ENCODE results near the gene HELZ2.

HELZ2 gene

GRCh38 chr20:63541371-63541770 lies 32.7 kb downstream of the HELZ2 start:
- in situ Hi-C loops (cut with HindIII; ENCODE audit: low sequenced_read_pairs) = no loop called here

GRCh38 chr20:63540417-63541186 lies 33.4 kb downstream of the HELZ2 start:
- in situ Hi-C loops (cut with HindIII; ENCODE audit: low sequenced_read_pairs) = no loop called here

- in situ Hi-C loops (cut with HindIII; ENCODE audit: low sequenced_read_pairs) = loop anchor here (5.0 to 10.0 kb wide), 6 partner anchors 55 to 343 kb away; partner anchors contain the start of gene KCNQ2
These were observed 34.3 kb downstream of the HELZ2 start for GRCh38 chr20:63539441-63540370.

GRCh38 chr20:63539092-63539430 lies 35.0 kb downstream of the HELZ2 start:
- in situ Hi-C loops (cut with HindIII; ENCODE audit: low sequenced_read_pairs) = loop anchor here (5.0 to 10.0 kb wide), 6 partner anchors 56 to 343 kb away; partner anchors contain the start of gene KCNQ2

GRCh38 chr20:63538204-63539091 lies 35.6 kb downstream of the HELZ2 start:
- in situ Hi-C loops (cut with HindIII; ENCODE audit: low sequenced_read_pairs) = loop anchor here (5.0 to 10.0 kb wide), 6 partner anchors 56 to 344 kb away; partner anchors contain the start of gene KCNQ2

GRCh38 chr20:63537525-63538203 lies 36.4 kb downstream of the HELZ2 start:
- in situ Hi-C loops (cut with HindIII; ENCODE audit: low sequenced_read_pairs) = loop anchor here (5.0 to 10.0 kb wide), 6 partner anchors 57 to 345 kb away; partner anchors contain the start of gene KCNQ2

GRCh38 chr20:63536997-63537524 lies 37.0 kb downstream of the HELZ2 start, which contains the start of gene PTK6:
PTK6 (minus strand) TSS chr20:63537376; CDS start chr20:63537314, 62 bp downstream.
- in situ Hi-C loops (cut with HindIII; ENCODE audit: low sequenced_read_pairs) = loop anchor here (5.0 to 10.0 kb wide), 6 partner anchors 58 to 345 kb away; partner anchors contain the start of gene KCNQ2

GRCh38 chr20:63536241-63536977 lies 37.6 kb downstream of the HELZ2 start:
- in situ Hi-C loops (cut with HindIII; ENCODE audit: low sequenced_read_pairs) = loop anchor here (5.0 to 10.0 kb wide), 6 partner anchors 58 to 346 kb away; partner anchors contain the start of gene KCNQ2

- in situ Hi-C loops (cut with HindIII; ENCODE audit: low sequenced_read_pairs) = loop anchor here (5.0 to 10.0 kb wide), 6 partner anchors 60 to 347 kb away; partner anchors contain the start of gene KCNQ2
These were observed 39.0 kb downstream of the HELZ2 start for GRCh38 chr20:63534831-63535651.

- in situ Hi-C loops (cut with HindIII; ENCODE audit: low sequenced_read_pairs) = loop anchor here (10.0 kb wide), 1 partner anchor 60 kb away; no protein-coding TSS in a partner anchor
These were observed 39.6 kb downstream of the HELZ2 start for GRCh38 chr20:63534427-63534830.

- in situ Hi-C loops (cut with HindIII; ENCODE audit: low sequenced_read_pairs) = loop anchor here (10.0 kb wide), 1 partner anchor 61 kb away; no protein-coding TSS in a partner anchor
These were observed 40.1 kb downstream of the HELZ2 start for GRCh38 chr20:63533871-63534393.

GRCh38 chr20:63533388-63533787 lies 40.7 kb downstream of the HELZ2 start:
- in situ Hi-C loops (cut with HindIII; ENCODE audit: low sequenced_read_pairs) = loop anchor here (10.0 kb wide), 1 partner anchor 61 kb away; no protein-coding TSS in a partner anchor

GRCh38 chr20:63532449-63532971 lies 41.5 kb downstream of the HELZ2 start:
- in situ Hi-C loops (cut with HindIII; ENCODE audit: low sequenced_read_pairs) = loop anchor here (10.0 kb wide), 1 partner anchor 62 kb away; no protein-coding TSS in a partner anchor

- in situ Hi-C loops (cut with HindIII; ENCODE audit: low sequenced_read_pairs) = loop anchor here (10.0 kb wide), 1 partner anchor 63 kb away; no protein-coding TSS in a partner anchor
These were observed 42.2 kb downstream of the HELZ2 start for GRCh38 chr20:63531686-63532448.

- in situ Hi-C loops (cut with HindIII; ENCODE audit: low sequenced_read_pairs) = loop anchor here (10.0 kb wide), 1 partner anchor 64 kb away; no protein-coding TSS in a partner anchor
These were observed 43.3 kb downstream of the HELZ2 start for GRCh38 chr20:63530788-63531160.
